Gastrocnemius medialis (tissue), 4 donors: ENCODE measurements around the gene UBE2D3.

Source experiments
- POLR2A ChIP-seq, 2 donors: fragments of 450-650 bp; IDR thresholded peaks; one replicate each; pipeline ENCODE4 v1.6.1; 2017; ENCODE audit warnings: antibody characterized with exemption in 2 of 2, mild to moderate bottlenecking in 2 of 2, moderate library complexity in 2 of 2
- TF ChIP-seq, protein P1 (sequence below), 5 experiments: fragments of 450-650 bp in 3 of 5; fragments of 200-600 bp in 2 of 5; sonication (generic) in 2 of 5; IDR thresholded peaks in 4 of 5; conservative IDR thresholded peaks in 1 of 5; 1 replicate in 4 of 5; 2 replicates in 1 of 5; pipeline ENCODE4 v1.5.1; 2016 to 2019; ENCODE audit warnings: antibody characterized with exemption in 5 of 5, mild to moderate bottlenecking in 3 of 5, moderate library complexity in 3 of 5

GRCh38 chr4:102843273-102843672 lies 15.9 kb upstream of the UBE2D3 start:
- TF ChIP-seq POLR2A (IDR thresholded peaks at IDR 0.05), result no peak
- TF ChIP-seq, protein P1, sequence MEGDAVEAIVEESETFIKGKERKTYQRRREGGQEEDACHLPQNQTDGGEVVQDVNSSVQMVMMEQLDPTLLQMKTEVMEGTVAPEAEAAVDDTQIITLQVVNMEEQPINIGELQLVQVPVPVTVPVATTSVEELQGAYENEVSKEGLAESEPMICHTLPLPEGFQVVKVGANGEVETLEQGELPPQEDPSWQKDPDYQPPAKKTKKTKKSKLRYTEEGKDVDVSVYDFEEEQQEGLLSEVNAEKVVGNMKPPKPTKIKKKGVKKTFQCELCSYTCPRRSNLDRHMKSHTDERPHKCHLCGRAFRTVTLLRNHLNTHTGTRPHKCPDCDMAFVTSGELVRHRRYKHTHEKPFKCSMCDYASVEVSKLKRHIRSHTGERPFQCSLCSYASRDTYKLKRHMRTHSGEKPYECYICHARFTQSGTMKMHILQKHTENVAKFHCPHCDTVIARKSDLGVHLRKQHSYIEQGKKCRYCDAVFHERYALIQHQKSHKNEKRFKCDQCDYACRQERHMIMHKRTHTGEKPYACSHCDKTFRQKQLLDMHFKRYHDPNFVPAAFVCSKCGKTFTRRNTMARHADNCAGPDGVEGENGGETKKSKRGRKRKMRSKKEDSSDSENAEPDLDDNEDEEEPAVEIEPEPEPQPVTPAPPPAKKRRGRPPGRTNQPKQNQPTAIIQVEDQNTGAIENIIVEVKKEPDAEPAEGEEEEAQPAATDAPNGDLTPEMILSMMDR (IDR thresholded peaks at IDR 0.05 in 4 of 5, conservative IDR thresholded peaks at IDR 0.05 in 1 of 5), result no peak
